Measurements from ENCODE around the gene KAT2B.
"Not testable (repeated sequence)": the region's sequence is repeated elsewhere in the genome, so short reads cannot be mapped to it uniquely, and the experiment has no call there.

The KAT2B gene

GRCh38 chr3:20042331-20042730 lies 2.1 kb downstream of the KAT2B start:
- DNase-seq = no peak

GRCh38 chr3:20043396-20043795 lies 3.1 kb downstream of the KAT2B start:
- peak; percentile 57 for DNase-seq

- DNase-seq = no peak
These were observed 3.6 kb downstream of the KAT2B start for GRCh38 chr3:20043825-20044224.

- DNase-seq = not testable (repeated sequence)
These were observed 4.9 kb downstream of the KAT2B start for GRCh38 chr3:20045141-20045540.

GRCh38 chr3:20046556-20046955 lies 6.3 kb downstream of the KAT2B start:
- DNase-seq = no peak

GRCh38 chr3:20047341-20047779 lies 7.1 kb downstream of the KAT2B start:
- no peak for DNase-seq

- no peak for DNase-seq
These were observed 8.0 kb downstream of the KAT2B start for GRCh38 chr3:20047976-20048883.

- DNase-seq = no peak
These were observed 11.0 kb downstream of the KAT2B start for GRCh38 chr3:20051123-20051806.

- DNase-seq = no peak
These were observed 12.6 kb downstream of the KAT2B start for GRCh38 chr3:20052851-20053250.

GRCh38 chr3:20054549-20054987 lies 14.3 kb downstream of the KAT2B start:
- peak; percentile 80 for DNase-seq

- peak; percentile 65 for DNase-seq
These were observed 15.0 kb downstream of the KAT2B start for GRCh38 chr3:20055020-20055775.

GRCh38 chr3:20055842-20056241 lies 15.6 kb downstream of the KAT2B start:
- no peak for DNase-seq

- peak; percentile 46 for DNase-seq
These were observed 16.7 kb downstream of the KAT2B start for GRCh38 chr3:20056725-20057611.

GRCh38 chr3:20057612-20058180 lies 17.4 kb downstream of the KAT2B start:
- no peak for DNase-seq

- no peak for DNase-seq
These were observed 19.7 kb downstream of the KAT2B start for GRCh38 chr3:20059929-20060328.

- DNase-seq = peak; percentile 42
These were observed 20.9 kb downstream of the KAT2B start for GRCh38 chr3:20060974-20061685.

- DNase-seq = no peak
These were observed 22.8 kb downstream of the KAT2B start for GRCh38 chr3:20062996-20063395.

GRCh38 chr3:20064387-20064786 lies 24.1 kb downstream of the KAT2B start:
- no peak for DNase-seq

- no peak for DNase-seq
These were observed 24.7 kb downstream of the KAT2B start for GRCh38 chr3:20064796-20065564.

GRCh38 chr3:20066079-20066478 lies 25.8 kb downstream of the KAT2B start:
- no peak for DNase-seq
